BJ (cell line): Measurements from ENCODE around the gene RAD51B. TPM values are rescaled to one million over a fixed set of nuclear protein-coding genes. Genes with fewer than 3 reads are reported as not detected.

Source experiments
- CTCF ChIA-PET: fragments of 350-600 bp; formaldehyde crosslinking; extraction: SDS; loops from one replicate; lab custom pipeline; 2021; ENCODE audit warnings: antibody characterized with exemption, inconsistent platforms; lab: Yijun Ruan, JAX
- POLR2A ChIA-PET: fragments of 300-600 bp; sonication (Branson Sonifier 250); formaldehyde crosslinking; extraction: SDS; loops from one replicate; lab custom pipeline; 2021; ENCODE audit warnings: antibody characterized with exemption; lab: Charles Lee
- DNase-seq: peaks from one replicate; pipeline ENCODE4 v3.0.0-alpha.2; 2011; ENCODE audit warnings: low read depth
- H3K27me3 ChIP-seq: 2 replicates; pipeline ENCODE4 v1.6.0; 2011; ENCODE audit warnings: low read length; ENCODE audit not compliant: control insufficient read depth, insufficient read depth
- H3K36me3 ChIP-seq: 2 replicates; pipeline ENCODE4 v1.5.1; 2011; ENCODE audit warnings: low read length; ENCODE audit not compliant: control insufficient read depth, insufficient read depth
- H3K4me3 ChIP-seq: 2 replicates; pipeline ENCODE4 v1.5.1; 2011; ENCODE audit warnings: low read depth, mild to moderate bottlenecking, control low read depth, low read length
- polyA plus RNA-seq: library from polyadenylated mRNA; depleted of rRNA; stranded (reverse); fragments of >200 nt; gene quantifications from 2 replicates; pipeline ENCODE4 v1.2.3, GENCODE V29; 2011
- TF ChIP-seq, protein P1 (sequence below): IDR thresholded peaks from 2 replicates; pipeline ENCODE4 v1.5.1; 2011; ENCODE audit warnings: low read depth, mild to moderate bottlenecking, control low read depth, inconsistent platforms, low read length, moderate library complexity; ENCODE audit not compliant: insufficient read depth

Gene RAD51B
- polyA plus RNA-seq, 1 experiment, result 5.6 TPM

DNA sequence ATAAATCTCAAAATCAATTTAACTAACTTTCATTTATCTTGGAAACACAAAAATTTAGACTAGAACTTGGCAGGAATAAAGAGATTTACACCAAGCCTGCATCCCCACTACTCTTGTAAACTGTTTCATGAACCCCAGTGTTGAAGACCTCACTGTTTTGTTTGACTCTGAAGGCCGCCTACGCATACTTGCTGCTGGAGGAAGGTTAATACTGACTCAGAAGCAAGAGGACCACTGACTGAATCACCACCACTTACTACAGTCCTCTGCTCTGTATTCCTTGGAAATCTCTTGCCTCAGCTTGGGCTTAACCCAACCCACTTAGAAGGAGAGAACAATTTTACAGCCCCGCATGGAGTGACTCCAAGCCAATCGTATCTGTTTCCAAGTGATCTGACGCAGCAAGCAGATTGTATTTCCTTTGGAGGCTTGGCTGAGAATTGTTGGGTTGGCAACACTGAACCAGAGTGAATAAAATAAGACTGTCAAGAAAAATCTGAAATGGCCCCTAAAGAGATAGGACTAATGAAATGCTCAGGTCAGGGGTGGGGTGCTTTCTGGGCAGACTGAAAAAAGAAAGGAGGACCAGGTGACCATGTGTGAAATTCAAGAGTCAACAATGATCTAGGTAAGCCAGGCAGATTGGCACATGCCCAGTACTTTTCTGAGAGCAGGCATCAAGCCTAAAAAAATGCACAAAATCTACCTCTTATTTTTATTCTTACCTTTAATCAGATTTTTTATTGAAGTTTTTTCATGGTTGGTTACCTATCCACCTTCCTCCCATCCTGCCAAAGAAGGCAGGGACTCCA lies 724.7 kb downstream of the RAD51B start:
- CTCF ChIA-PET, result no interaction called here
- TF ChIP-seq, protein P1, sequence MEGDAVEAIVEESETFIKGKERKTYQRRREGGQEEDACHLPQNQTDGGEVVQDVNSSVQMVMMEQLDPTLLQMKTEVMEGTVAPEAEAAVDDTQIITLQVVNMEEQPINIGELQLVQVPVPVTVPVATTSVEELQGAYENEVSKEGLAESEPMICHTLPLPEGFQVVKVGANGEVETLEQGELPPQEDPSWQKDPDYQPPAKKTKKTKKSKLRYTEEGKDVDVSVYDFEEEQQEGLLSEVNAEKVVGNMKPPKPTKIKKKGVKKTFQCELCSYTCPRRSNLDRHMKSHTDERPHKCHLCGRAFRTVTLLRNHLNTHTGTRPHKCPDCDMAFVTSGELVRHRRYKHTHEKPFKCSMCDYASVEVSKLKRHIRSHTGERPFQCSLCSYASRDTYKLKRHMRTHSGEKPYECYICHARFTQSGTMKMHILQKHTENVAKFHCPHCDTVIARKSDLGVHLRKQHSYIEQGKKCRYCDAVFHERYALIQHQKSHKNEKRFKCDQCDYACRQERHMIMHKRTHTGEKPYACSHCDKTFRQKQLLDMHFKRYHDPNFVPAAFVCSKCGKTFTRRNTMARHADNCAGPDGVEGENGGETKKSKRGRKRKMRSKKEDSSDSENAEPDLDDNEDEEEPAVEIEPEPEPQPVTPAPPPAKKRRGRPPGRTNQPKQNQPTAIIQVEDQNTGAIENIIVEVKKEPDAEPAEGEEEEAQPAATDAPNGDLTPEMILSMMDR, result no peak
- POLR2A ChIA-PET, result no interaction called here
- Histone ChIP-seq H3K36me3 (no peaks in the 10 kb centered on the region), H3K4me3 (no peak overlapping the region), H3K27me3 (no peaks in the 10 kb centered on the region)
- peak; percentile 99 for DNase-seq

DNA sequence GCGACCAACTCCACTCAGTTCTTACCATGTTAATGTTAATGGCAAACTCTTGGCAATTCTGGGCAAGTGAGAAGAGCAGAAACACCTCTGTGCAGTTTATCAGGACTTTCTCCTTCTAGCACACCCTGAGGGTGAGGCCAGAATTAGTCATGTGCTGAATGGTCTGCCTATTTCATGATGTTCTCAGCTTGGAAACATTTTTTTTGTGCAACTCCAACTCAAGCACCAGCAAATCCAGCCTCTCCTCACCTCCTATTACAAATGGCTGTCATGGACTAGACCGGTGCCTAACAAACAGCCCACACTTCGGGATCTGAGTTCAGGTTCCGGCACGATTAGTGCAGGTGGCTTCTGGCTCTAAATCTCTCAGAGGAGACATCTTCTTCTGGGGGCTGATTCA lies 727.3 kb downstream of the RAD51B start:
- no peaks in the 10 kb centered on the region for H3K36me3 ChIP-seq
- DNase-seq, result peak; percentile 51
- H3K27me3 ChIP-seq, result no peaks in the 10 kb centered on the region
- ChIA-PET CTCF (interaction anchor here (0.7 to 1.1 kb wide), 3 partner anchors 28 to 270 kb away, joined by 3 to 5 read pairs (median 4); no protein-coding TSS in a partner anchor), POLR2A (interaction anchor here (1.0 kb wide), 1 partner anchor 136 kb away, joined by 3 read pairs; no protein-coding TSS in a partner anchor)
- TF ChIP-seq, protein P1, result no peak
- H3K4me3 ChIP-seq, result no peak overlapping the region

DNA sequence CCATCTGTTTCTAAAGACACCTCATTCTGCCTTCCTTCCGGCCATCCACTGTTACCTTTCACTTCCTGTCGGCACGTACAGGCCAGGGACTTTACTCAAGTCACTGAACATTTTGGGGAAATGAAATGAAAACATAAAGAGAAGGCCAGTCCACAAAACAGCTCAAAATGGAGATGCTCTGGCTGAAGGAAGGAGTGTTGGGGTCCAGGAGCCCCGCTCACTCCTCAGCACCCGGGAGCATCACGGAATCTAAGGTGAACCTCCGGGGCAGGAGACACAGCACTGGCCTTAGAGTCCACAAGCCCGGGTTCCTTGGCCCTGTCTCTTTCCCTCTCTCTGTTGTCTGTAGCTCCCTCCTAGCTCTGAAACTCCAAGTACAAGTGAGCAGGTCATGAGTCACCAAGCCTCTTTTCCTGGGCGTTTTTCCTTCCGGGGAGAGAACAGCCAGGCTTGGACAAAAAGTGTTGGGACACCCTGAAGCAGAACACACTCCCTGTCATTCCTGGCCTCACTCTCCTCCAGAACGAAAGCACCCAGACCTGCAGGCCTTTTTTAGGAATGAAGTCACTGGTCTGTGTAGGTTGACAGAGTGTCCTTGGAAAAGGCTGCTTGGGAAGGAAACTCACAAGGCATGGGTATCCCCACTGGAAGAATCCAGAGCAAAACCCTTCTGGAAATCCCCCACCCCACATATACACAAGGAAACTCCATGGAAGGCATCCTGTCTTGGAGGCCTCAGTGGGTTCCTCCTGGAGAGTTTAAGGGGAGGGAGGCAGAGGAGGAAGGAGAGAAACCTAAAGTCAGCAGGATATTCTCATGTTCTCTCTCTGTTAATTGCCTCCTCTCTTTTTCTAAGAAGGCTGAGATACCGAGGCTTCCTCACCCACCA lies 728.0 kb downstream of the RAD51B start:
- H3K36me3 ChIP-seq, result no peaks in the 10 kb centered on the region
- TF ChIP-seq, protein P1, result peak; percentile 24; the same call in 1 of the 2 replicates
- POLR2A ChIA-PET, result interaction anchor here (0.6 to 1.0 kb wide), 2 partner anchors 135 to 240 kb away, joined by 3 to 4 read pairs; no protein-coding TSS in a partner anchor
- H3K27me3 ChIP-seq, result no peaks in the 10 kb centered on the region
- DNase-seq, result peak; percentile 79
- no peak overlapping the region for H3K4me3 ChIP-seq
- CTCF ChIA-PET, result interaction anchor here (0.7 to 1.7 kb wide), 6 partner anchors 29 to 613 kb away, joined by 3 to 5 read pairs (median 4); no protein-coding TSS in a partner anchor

DNA sequence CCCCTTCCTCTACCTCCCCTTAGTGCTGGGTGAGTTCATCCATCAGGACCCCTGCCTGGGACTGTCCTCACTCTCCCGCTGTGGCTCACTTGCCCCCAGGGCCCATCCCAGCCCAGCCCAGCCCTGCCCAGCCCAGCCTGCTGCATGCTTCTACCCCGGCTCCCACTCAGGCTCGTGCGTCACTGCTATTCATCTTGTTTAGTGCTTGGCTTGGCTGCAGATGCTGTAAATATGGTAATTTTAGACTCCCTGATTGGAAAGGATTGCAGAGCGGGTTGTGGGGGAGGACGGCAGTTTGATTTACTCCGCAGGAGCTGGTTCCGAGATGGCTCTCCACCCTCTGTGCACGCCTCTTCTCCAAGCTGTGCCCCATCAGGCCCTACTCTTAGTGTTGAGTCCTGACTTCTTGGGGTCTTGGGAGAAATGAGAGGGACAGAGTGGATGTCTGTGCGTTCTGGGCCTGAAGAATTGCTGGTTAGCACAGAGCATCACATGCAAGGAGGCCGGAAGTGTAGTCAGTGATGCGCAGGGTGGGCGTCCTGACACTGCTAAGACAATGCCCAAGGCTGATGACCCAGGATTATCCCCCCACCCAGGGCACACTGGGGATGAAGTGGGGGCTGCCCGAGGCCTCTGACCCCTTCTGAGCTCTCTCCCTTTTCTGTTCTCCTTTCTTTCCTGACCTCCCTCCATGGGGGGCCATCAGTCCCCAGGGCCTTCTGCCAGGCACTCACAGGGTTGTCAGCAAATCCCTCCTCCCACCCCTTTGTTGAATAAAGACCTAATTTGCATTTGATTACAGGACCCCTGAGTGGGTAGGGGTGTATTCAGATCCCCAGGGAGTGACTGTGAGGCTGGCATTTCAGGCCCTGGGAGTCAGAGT lies 728.9 kb downstream of the RAD51B start:
- TF ChIP-seq, protein P1, result no peak
- ChIA-PET CTCF (interaction anchor here (0.6 to 1.7 kb wide), 6 partner anchors 17 to 614 kb away, joined by 3 to 5 read pairs (median 3); no protein-coding TSS in a partner anchor), POLR2A (interaction anchor here (0.6 to 0.9 kb wide), 3 partner anchors 134 to 303 kb away, joined by 3 to 6 read pairs (median 5); partner anchors contain the start of gene ZFP36L1)
- H3K36me3 ChIP-seq, result no peaks in the 10 kb centered on the region
- DNase-seq, result peak; percentile 93
- no peaks in the 10 kb centered on the region for H3K27me3 ChIP-seq
- no peak overlapping the region for H3K4me3 ChIP-seq
